ENCODE measurements around the gene AHCYL1. TPM values are rescaled to one million over a fixed set of nuclear protein-coding genes. Genes with fewer than 3 reads are reported as not detected.

AHCYL1 gene
- total RNA-seq: 62.5 and 93.9 TPM in 2 replicates

GRCh38 chr1:109984456-109985246 is at the start of gene AHCYL1:
Gene AHCYL1, plus strand, starts transcription at chr1:109984765. Its CDS starts 288 bp downstream, at chr1:109985053.

DNA sequence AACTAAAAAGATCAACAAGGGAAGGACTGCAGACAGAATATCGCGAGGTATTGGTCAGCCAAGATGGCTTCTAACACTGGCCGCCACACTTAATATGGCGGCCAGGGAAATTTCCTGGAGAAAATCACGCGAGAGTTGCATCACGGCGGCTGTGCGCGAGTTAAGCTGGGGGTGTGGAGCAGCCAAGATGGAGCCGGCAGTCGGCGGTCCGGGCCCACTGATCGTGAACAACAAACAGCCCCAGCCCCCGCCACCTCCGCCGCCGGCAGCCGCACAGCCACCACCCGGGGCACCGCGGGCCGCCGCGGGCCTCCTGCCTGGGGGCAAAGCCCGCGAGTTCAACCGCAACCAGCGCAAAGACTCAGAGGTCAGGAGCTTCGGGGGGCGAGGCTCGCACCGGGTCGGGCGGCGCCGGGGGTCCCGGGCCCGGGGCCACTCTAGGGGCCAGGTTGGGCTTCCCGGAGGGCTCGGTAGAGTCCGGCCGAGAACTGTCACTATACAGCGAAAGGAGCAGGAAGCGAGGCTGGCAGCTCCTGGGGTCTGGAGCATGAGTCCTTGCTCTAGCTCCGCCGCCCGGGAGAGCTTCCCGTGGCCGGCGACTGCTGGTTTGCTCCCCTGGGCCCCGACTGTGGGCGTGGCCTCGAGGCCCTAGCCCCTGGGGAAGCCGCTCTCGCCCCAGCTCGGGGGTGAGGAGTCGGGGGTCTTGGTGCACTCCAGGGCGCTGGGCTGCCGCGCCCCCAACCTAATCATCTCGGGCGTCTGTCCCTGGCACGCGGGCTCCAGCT is 50.1 kb downstream of the AHCYL1 start, which contains the start of gene STRIP1:
STRIP1 (plus strand) TSS at position 174 of the 785 bp plus-strand sequence; CDS start at position 188, 14 bp downstream.

DNA sequence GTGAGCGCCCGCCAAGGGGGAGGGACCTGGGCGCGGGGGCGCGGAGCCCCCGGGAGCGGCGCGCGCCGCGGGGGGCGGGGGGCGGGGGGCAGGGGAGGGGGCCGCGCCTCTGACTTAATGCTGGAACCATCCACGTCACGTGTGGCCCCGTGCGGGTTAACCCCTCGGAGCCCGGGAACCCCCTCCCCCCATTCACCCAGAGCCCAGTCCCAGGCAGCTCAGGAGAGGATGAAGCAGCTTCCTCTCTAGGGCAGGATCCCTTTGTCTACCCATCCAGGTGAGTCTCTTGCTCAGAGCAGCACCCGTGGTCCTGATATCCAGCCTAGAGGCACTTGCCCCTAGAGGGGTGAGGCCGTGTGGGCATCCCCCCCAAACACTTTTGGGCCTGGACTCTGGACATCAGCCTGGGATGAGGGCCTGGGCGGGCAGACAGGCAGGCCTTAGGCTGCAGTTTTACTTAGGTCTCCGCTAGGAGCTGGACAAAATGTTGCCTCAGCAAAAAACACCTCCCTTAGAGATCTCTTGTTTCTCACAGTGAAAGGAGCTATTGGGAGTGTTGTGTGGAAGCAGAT is 86.2 kb downstream of the AHCYL1 start, which contains the start of gene ALX3:
ALX3 (minus strand) TSS at position 2 of the 572 bp plus-strand sequence. CDS start 60 bp downstream, outside the sequence.

Other genes with a start within 250 kb of the AHCYL1 start
- 10.5 and 28.0 TPM in 2 replicates for gene GSTM3, start 243.7 kb upstream of the AHCYL1 start, total RNA-seq
- not detected in 2 replicates for gene EPS8L3, start 220.8 kb upstream of the AHCYL1 start, total RNA-seq
- gene CSF1, start 73.9 kb upstream of the AHCYL1 start, total RNA-seq: 0.68 and 11.7 TPM in 2 replicates
- gene STRIP1, start 49.9 kb downstream of the AHCYL1 start, total RNA-seq: 42.7 and 61.8 TPM in 2 replicates
- not detected in 2 replicates for gene ALX3, start 85.9 kb downstream of the AHCYL1 start, total RNA-seq
- not detected in 2 replicates for gene UBL4B, start 127.7 kb downstream of the AHCYL1 start, total RNA-seq
- gene SLC6A17, start 165.7 kb downstream of the AHCYL1 start, total RNA-seq: under 0.01 TPM in 2 replicates
- gene KCNC4, start 225.5 kb downstream of the AHCYL1 start, total RNA-seq: 0.68 and 7.0 TPM in 2 replicates